ENCODE results near the gene ITGAD.

The ITGAD gene

DNA sequence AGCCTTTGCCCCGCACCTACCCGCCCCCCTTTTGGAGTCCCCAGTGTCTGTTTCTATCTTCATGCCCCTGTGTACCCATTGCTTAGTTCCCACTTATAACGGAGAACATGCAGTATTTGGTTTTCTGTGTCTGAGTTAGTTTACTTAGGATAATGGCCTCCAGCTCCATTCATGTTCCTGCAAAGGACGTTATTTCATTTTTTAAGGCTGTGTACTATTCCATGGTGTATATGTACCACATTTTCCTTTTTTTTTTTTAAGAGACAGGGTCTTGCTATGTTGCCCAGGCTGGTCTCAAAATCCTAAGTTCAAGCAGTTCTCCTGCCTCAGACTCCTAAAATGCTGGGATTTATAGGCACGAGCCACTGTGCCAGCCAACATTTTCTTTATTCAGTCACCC, 74.7 kb downstream of the ITGAD start:
- H3K4me1 ChIP-seq (ENCODE audit: control insufficient read depth, insufficient read depth, low read length): peaks cover 12% of the 10 kb centered on the region
- no peak overlapping the region for H3K4me3 ChIP-seq (ENCODE audit: low read length)
- H3K27me3 ChIP-seq (ENCODE audit: control insufficient read depth, insufficient read depth, low read length): no peaks in the 10 kb centered on the region
- no peak overlapping the region for H3K9ac ChIP-seq (ENCODE audit: low read length)
- no peaks in the 10 kb centered on the region for H3K9me3 ChIP-seq (ENCODE audit: control insufficient read depth, low read length)
- H3K36me3 ChIP-seq (ENCODE audit: control insufficient read depth, insufficient read depth, low read length): no peaks in the 10 kb centered on the region

DNA sequence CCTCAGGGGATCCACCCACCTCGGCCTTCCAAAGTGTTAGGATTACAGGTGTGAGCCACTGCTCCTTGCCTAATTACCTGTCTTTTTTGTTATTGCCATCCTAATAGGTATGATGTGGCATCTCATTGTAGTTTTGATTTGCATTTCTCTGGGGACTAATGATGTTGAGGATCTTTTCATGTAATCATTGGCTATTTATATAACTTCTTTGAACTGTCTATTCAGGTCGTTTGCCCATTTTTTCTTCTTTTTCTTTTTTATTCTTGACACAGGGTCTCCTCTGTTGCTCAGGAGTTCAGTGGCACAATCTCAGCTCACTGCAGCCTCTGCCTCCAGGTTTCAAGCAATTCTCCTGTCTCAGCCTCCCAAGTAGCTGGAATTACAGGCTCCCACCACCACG, 77.5 kb downstream of the ITGAD start:
- no peaks in the 10 kb centered on the region for H3K36me3 ChIP-seq (ENCODE audit: control insufficient read depth, insufficient read depth, low read length)
- H3K4me3 ChIP-seq (ENCODE audit: low read length): no peak overlapping the region
- no peak overlapping the region for H3K9ac ChIP-seq (ENCODE audit: low read length)
- peaks cover 12% of the 10 kb centered on the region for H3K4me1 ChIP-seq (ENCODE audit: control insufficient read depth, insufficient read depth, low read length)
- H3K27me3 ChIP-seq (ENCODE audit: control insufficient read depth, insufficient read depth, low read length): no peaks in the 10 kb centered on the region
- no peaks in the 10 kb centered on the region for H3K9me3 ChIP-seq (ENCODE audit: control insufficient read depth, low read length)

DNA sequence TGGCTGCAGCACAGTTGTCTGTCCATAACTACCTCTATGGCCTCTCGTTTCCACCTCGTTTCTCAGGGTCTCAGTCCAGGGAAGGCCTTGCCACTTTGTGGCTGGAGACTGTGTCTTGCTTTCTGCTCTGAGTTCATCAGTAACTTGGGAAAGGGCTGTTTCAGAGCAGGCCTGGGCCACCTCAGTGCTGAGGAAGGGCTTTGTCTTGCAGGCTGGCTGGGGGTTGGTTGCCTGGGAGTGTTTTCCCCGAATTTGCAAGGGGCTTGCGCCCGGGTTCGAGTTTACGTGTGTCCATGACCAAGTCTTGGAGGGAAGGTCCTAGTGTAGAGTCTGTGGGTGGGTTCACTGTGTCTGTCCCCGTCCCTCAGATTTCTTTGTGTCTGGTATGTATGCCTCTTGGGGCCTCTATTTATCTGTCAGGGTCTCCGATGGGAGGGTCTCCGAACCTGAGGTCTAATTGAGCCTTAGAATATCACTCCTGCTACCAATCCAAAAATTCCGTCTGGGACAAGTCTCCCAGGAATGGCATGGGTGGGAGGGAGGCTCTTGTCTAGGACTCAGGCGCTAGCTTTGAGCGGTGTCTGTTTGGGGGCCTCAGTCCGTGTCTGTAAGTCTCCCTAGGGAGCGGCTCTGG, 78.2 kb downstream of the ITGAD start:
- Histone ChIP-seq H3K9ac (ENCODE audit: low read length) (peak overlapping the region; percentile 76), H3K4me1 (ENCODE audit: control insufficient read depth, insufficient read depth, low read length) (peaks cover 19% of the 10 kb centered on the region), H3K27me3 (ENCODE audit: control insufficient read depth, insufficient read depth, low read length) (no peaks in the 10 kb centered on the region), H3K9me3 (ENCODE audit: control insufficient read depth, low read length) (no peaks in the 10 kb centered on the region), H3K36me3 (ENCODE audit: control insufficient read depth, insufficient read depth, low read length) (no peaks in the 10 kb centered on the region), H3K4me3 (ENCODE audit: low read length) (no peak overlapping the region)

DNA sequence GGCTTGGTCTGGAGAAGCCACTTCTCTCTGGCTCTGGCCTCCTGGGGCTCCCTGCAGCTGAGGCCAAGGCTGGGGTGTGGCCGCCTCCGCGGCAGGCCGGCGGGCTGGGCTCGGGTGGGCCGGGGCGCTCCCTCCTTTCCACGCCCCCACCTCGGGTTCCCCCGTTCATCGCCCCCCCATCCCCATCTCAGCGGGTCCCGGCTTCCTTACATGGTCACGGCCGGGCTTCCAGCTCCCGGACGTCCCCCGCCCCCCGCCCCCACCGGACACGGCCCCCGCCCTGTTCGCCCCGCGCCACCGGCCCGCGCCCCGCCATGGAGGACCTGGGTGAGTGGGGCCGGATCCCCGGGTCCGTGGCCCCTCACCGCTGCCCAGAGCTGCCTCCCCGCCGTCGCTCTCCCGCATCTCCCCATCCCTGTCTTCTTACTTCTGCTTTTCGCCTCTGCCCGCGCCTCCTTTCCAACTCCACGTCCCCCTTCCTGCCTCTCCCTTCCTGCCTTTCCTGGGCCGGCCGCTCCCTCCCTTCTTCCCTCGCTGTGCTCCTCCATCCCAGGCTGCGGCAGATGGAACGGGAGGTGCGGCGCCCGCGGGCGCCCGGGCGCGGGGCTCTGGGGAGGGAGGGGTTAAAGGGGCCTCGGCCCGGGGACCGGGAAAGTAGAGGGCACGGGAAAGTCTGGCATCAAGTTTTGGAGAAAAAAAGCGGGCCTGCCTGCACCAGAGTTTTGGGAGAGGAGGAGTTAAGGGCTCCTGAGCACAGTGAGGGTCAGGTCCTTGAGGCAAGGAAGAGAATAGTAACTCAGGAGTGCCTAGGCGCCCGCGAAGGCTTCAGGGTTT, 79.0 kb downstream of the ITGAD start, which contains the start of gene TGFB1I1:
Gene TGFB1I1 (plus strand): TSS at position 278 of the 834 bp plus-strand sequence. CDS start 37 bp downstream, at position 315.
- Histone ChIP-seq H3K4me3 (ENCODE audit: low read length) (no peak within 1 kb of the TSS), H3K4me1 (ENCODE audit: control insufficient read depth, insufficient read depth, low read length) (peaks cover 20% of the 10 kb centered on the region), H3K9ac (ENCODE audit: low read length) (peak within 1 kb of the TSS; percentile 76), H3K27me3 (ENCODE audit: control insufficient read depth, insufficient read depth, low read length) (no peaks in the 10 kb centered on the region), H3K36me3 (ENCODE audit: control insufficient read depth, insufficient read depth, low read length) (no peaks in the 10 kb centered on the region), H3K9me3 (ENCODE audit: control insufficient read depth, low read length) (no peaks in the 10 kb centered on the region)

DNA sequence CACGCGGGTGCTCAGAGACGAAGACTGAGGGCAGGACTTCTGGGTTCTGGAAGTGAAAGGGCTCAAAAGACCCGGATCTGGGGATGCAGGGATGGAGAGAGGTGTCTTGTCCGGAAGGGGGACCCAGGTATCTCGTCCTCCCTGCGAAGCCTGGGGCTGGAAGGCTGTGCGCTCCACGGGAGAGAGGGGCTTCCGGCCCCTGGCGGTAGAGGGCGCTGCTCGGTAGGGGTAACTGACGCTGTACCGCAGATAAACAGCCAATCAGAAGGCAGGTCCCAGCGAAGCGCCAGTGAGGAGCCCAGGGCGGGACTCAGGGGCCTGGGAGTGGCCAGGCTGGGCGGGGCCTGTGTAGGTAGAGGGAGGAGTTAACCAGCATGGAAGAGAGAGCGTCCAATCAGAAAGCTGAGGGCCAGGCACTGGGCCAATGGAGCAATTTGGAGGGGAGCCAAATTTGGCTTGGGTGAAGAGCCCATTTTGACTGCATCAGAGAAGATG, 79.6 kb downstream of the ITGAD start:
- Histone ChIP-seq H3K27me3 (ENCODE audit: control insufficient read depth, insufficient read depth, low read length) (no peaks in the 10 kb centered on the region), H3K9me3 (ENCODE audit: control insufficient read depth, low read length) (no peaks in the 10 kb centered on the region), H3K4me3 (ENCODE audit: low read length) (no peak overlapping the region), H3K36me3 (ENCODE audit: control insufficient read depth, insufficient read depth, low read length) (no peaks in the 10 kb centered on the region), H3K4me1 (ENCODE audit: control insufficient read depth, insufficient read depth, low read length) (peaks cover 22% of the 10 kb centered on the region), H3K9ac (ENCODE audit: low read length) (peak overlapping the region; percentile 73)

DNA sequence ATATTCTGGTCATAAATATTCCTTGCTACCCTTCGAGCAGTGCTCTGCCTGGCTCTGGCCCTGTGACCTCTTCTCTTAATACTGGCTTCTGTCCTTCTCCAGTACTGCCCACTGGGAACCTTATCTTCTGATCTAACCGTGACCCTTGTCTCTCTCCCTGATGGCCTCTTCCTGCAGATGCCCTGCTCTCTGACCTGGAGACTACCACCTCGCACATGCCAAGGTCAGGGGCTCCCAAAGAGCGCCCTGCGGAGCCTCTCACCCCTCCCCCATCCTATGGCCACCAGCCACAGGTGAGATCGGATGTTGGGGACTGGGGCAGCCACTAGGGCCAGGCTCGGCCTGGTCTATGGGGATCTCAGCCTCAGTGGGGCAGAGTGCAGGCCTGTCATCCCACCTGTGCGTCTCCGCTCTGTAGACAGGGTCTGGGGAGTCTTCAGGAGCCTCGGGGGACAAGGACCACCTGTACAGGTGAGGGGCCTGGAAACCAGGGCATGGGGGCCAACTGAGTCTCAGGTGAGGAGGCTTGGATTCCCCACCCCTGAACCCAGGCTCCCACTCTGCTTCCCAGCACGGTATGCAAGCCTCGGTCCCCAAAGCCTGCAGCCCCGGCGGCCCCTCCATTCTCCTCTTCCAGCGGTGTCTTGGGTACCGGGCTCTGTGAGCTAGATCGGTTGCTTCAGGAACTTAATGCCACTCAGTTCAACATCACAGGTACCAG, 80.3 kb downstream of the ITGAD start:
- no peak overlapping the region for H3K4me3 ChIP-seq (ENCODE audit: low read length)
- no peaks in the 10 kb centered on the region for H3K9me3 ChIP-seq (ENCODE audit: control insufficient read depth, low read length)
- no peak overlapping the region for H3K9ac ChIP-seq (ENCODE audit: low read length)
- H3K36me3 ChIP-seq (ENCODE audit: control insufficient read depth, insufficient read depth, low read length): no peaks in the 10 kb centered on the region
- peaks cover 28% of the 10 kb centered on the region for H3K4me1 ChIP-seq (ENCODE audit: control insufficient read depth, insufficient read depth, low read length)
- H3K27me3 ChIP-seq (ENCODE audit: control insufficient read depth, insufficient read depth, low read length): no peaks in the 10 kb centered on the region

DNA sequence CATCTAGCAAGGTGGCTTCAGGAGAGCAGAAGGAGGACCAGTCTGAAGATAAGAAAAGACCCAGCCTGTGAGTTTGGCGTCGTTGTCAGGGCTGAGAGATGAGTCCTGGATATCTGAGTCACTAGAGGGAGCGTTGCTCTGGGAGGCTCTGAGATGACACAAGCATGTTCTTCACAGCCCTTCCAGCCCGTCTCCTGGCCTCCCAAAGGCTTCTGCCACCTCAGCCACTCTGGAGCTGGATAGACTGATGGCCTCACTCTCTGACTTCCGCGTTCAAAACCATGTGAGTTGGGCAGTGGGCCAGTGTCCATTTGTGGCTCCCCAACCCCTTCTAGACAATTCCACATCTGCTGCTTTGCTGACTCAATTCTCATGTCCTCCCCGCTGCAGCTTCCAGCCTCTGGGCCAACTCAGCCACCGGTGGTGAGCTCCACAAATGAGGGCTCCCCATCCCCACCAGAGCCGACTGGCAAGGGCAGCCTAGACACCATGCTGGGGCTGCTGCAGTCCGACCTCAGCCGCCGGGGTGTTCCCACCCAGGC, 81.1 kb downstream of the ITGAD start:
- peaks cover 28% of the 10 kb centered on the region for H3K4me1 ChIP-seq (ENCODE audit: control insufficient read depth, insufficient read depth, low read length)
- no peak overlapping the region for H3K4me3 ChIP-seq (ENCODE audit: low read length)
- no peaks in the 10 kb centered on the region for H3K27me3 ChIP-seq (ENCODE audit: control insufficient read depth, insufficient read depth, low read length)
- H3K9ac ChIP-seq (ENCODE audit: low read length): no peak overlapping the region
- H3K9me3 ChIP-seq (ENCODE audit: control insufficient read depth, low read length): no peaks in the 10 kb centered on the region
- H3K36me3 ChIP-seq (ENCODE audit: control insufficient read depth, insufficient read depth, low read length): no peaks in the 10 kb centered on the region

DNA sequence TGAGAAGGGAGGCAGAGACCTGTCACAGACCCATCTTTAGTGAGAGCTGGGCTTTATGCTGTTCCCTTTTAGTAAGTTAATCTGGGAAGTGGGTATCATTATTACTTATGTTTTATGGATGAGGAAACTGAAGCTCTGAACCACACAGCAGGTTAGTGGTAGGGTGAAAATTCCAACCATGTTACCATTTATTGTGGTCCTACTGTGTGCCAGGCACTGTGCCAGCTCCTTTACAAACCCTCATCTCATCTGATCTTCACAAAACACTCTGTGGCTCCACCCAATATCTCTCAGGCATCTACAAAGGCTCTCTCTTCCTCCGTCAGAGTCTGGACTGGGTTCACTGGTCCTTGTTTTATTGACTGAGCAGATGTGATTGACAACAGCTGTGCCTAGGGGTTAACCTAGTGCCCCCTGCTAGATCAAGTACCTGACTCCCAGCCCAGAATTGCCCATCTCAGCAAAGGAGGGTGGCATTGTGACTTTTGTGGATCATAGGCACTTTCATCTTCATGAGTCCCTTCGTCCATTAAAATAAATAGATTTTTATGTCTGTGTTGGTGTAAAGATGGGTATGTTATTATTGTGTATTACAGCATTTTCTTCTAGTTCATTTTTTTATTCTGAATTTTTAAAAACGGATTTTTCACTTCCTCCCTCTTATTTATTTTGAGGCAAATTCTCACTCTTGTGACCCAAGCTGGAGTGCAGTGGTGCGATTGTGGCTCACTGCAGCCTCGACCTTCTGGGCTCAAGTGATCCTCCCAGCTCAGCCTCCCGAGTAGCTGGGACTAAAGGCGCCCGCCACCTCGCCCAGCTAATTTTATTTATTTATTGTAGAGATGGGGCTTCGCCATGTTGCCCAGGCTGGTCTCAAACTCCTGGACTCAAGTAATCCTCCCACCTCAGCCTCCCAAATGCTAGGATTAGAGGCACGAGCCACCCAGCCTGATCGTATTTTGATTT, 81.9 kb downstream of the ITGAD start:
- peaks cover 28% of the 10 kb centered on the region for H3K4me1 ChIP-seq (ENCODE audit: control insufficient read depth, insufficient read depth, low read length)
- H3K36me3 ChIP-seq (ENCODE audit: control insufficient read depth, insufficient read depth, low read length): no peaks in the 10 kb centered on the region
- H3K27me3 ChIP-seq (ENCODE audit: control insufficient read depth, insufficient read depth, low read length): no peaks in the 10 kb centered on the region
- no peaks in the 10 kb centered on the region for H3K9me3 ChIP-seq (ENCODE audit: control insufficient read depth, low read length)
- H3K4me3 ChIP-seq (ENCODE audit: low read length): no peak overlapping the region
- no peak overlapping the region for H3K9ac ChIP-seq (ENCODE audit: low read length)

DNA sequence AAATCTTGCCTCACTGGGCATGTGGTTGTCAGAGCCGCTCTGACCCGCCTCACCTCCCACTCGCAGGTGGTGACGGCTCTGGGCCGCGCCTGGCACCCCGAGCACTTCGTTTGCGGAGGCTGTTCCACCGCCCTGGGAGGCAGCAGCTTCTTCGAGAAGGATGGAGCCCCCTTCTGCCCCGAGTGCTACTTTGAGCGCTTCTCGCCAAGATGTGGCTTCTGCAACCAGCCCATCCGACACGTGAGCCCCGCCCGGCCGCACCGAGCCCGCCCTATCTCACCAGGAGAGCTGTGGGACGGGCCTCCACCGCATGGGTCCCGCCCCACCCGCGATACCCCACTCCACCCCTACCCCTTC, 82.8 kb downstream of the ITGAD start:
- no peaks in the 10 kb centered on the region for H3K36me3 ChIP-seq (ENCODE audit: control insufficient read depth, insufficient read depth, low read length)
- H3K4me1 ChIP-seq (ENCODE audit: control insufficient read depth, insufficient read depth, low read length): peaks cover 28% of the 10 kb centered on the region
- peak overlapping the region; percentile 66 for H3K4me3 ChIP-seq (ENCODE audit: low read length)
- H3K27me3 ChIP-seq (ENCODE audit: control insufficient read depth, insufficient read depth, low read length): no peaks in the 10 kb centered on the region
- peak overlapping the region; percentile 68 for H3K9ac ChIP-seq (ENCODE audit: low read length)
- no peaks in the 10 kb centered on the region for H3K9me3 ChIP-seq (ENCODE audit: control insufficient read depth, low read length)
